GM21723 (cell line): ENCODE measurements around the gene AGPAT4.
"Not testable (repeated sequence)": the region's sequence is repeated elsewhere in the genome, so short reads cannot be mapped to it uniquely, and the experiment has no call there.

Source experiments
- ATAC-seq: cut with Tn5 transposase; IDR thresholded peaks from one replicate; pipeline ENCODE4 v1.9.1; 2021; ENCODE audit warnings: mild to moderate bottlenecking, moderate library complexity; ENCODE audit not compliant: unreplicated experiment

The AGPAT4 gene

DNA sequence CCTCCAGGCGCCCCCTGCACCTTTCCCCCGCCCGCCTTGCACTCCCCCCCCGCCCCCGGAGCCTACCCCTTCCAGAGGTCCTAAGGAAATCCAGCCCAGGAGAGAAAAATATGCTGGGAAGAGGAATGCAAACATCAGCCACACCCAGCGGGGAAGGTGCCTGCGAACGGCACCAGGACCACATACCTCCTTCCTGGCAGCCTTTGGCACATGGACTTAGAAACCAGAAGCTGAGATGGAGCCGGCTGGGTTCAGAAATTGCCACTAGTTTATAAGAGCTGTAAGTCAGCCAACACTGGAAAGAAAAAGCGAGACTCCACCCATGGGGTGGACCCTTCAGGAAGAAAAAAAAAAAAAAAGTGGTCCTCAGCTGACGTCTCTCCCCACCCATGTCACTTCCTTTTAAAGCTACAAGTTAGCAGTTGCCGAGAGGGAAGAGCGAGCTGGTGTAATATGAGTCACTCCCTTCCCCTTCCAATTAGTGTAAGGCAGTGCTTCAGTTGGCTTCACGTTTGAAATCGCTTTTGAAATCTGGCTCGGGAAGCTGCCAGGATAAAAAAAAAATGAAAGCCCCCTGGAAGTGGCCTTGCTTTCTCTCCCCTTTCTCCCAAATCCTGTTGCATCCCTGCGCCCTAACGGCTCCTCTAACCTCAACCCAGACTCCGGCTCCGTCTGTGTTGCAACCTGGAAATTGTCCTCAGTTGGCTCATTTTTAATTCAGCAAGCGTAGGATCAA, at the start of gene AGPAT4:
TSS of gene AGPAT4 (minus strand) at position 310 of the 736 bp plus-strand sequence. CDS start 41,848 bp downstream, outside the sequence.
- ATAC-seq, result peak; percentile 98

- ATAC-seq, result no peak
These were observed 45.4 kb upstream of the AGPAT4 start for GRCh38 chr6:161319231-161319630.

DNA sequence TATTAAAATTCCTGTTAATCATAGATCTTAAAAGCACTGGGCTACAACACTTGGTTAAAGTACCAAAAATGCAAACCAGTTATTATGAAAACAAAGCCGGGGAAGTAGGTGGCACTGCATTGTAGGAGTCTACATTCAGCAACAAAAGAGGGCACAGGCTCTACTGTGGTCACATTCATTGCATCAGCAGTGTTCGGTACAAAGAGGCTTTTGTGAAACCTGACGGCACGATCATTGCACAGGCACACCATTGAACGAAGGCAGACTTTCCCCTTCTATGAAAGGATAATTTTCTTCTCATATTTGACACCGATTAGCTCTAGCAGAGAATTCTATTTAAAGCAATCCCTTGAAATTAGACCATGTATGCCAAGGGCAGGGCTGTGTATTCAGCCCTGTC, 44.6 kb upstream of the AGPAT4 start:
- ATAC-seq, result no peak

- no peak for ATAC-seq
These were observed 42.7 kb upstream of the AGPAT4 start for GRCh38 chr6:161316531-161316930.

DNA sequence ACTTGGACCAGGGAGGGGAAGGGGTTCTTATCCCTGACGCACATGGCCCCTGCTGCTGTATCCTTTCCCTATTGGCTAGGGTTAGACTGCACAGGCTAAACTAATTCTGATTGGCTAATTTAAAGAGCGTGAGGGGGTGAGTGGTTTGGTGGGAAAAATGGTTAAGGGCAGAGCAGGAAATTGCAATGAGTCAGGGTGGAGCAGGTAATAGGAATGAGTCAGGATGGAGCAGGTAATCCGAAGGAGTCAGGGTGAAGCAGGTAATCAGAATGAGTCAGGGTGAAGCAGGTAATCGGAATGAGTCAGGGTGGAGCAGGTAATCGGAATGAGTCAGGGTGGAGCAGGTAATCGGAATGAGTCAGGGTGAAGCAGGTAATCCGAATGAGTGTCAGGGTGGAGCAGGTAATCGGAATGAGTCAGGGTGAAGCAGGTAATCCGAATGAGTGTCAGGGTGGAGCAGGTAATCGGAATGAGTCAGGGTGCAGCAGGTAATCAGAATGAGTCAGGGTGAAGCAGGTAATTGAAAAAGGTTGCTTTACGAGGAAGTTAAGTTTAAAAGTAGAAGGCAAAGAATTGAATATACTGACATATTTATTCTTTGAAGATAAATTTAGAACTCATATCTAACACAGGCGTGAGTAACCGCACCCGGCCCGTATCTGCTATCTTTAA, 41.5 kb upstream of the AGPAT4 start:
- ATAC-seq, result not testable (repeated sequence)

GRCh38 chr6:161314541-161315245, 40.8 kb upstream of the AGPAT4 start:
- not testable (repeated sequence) for ATAC-seq

- no peak for ATAC-seq
These were observed 40.2 kb upstream of the AGPAT4 start for GRCh38 chr6:161313940-161314509.

DNA sequence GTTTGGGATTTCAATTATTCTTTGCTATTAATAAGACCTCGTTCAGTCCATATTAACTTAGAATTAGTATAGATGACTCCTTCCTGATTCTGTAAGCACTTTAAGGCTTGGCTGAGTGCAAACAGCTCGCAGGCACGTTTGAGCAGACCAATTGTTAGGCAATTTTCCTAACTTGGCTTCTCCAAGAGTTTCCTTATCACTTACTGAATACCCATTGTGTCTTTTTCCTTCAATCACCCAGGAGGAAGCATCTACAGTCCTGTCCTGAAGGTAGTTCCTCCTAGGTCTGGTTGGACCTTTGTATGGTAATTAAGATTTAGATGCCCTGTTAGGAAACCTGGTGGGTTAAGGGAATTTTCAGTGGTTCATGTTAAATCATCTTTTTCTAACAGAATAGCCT, 39.6 kb upstream of the AGPAT4 start:
- not testable (repeated sequence) for ATAC-seq

- not testable (repeated sequence) for ATAC-seq
These were observed 35.9 kb upstream of the AGPAT4 start for GRCh38 chr6:161309774-161310173.

DNA sequence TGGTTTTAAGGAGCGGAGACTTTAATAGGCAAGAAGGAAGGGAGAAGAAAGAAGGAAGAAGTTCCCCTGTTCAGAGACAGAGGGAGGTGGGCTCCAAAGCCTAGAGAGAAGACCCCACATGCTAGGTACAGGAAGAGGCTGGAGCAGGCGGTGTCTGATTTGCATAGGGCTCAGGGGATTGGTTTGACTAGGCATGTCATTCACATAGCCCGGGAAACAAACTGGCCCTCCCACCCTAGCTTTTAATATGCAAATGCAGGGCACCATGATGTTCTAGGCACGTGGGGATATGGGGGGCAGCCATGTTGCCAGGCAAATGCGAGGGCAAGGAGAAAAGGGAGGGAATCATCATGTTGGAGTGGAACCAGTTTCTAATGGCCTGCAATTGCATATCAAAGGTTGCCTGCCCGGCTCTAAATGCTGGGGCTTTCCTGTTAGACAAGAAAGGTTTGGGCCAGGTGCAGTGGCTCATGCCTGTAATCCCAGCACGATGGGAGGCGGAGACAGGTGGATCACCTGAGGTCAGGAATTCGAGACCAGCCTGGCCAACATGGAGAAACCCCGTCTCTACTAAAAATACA, 34.3 kb upstream of the AGPAT4 start:
- ATAC-seq, result no peak

- ATAC-seq, result no peak
These were observed 32.0 kb upstream of the AGPAT4 start for GRCh38 chr6:161305860-161306259.

DNA sequence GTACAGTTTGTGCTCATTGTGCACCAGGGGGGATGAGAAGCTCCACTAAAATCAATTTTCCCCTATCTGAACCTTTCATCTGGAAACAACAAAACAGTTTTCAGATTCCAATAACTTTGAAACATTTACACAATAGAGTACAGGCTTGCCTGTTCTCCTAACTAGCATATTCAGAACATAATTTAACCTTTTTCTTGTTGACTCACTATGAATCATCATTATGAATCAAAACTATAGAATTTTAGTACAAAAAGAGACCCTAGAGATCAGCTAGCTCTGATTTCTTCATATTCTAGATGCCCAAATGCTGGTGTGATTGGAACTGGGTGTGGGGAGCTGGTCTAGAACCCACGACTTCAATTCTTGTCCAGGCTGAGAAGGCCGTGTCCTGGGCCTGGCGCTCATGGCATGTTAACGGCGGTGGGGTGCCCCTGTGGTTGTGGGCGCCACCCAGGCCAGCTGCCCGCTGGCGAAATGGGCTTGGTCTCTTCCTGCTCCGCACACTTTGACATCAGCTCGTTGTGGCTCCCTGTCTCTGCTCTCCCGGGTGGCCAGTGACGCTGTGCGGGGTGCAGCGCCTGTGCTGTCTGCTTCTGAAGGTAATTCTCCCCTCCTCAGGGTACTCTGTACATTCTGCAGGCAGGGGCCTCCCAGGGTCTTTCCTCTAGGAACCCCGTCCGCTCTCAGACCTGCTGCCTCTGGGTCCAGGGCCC, 29.9 kb upstream of the AGPAT4 start:
- ATAC-seq, result no peak

- no peak for ATAC-seq
These were observed 29.1 kb upstream of the AGPAT4 start for GRCh38 chr6:161302949-161303348.

- ATAC-seq, result no peak
These were observed 27.5 kb upstream of the AGPAT4 start for GRCh38 chr6:161301338-161301737.

GRCh38 chr6:161300823-161301222, 27.0 kb upstream of the AGPAT4 start:
- no peak for ATAC-seq

DNA sequence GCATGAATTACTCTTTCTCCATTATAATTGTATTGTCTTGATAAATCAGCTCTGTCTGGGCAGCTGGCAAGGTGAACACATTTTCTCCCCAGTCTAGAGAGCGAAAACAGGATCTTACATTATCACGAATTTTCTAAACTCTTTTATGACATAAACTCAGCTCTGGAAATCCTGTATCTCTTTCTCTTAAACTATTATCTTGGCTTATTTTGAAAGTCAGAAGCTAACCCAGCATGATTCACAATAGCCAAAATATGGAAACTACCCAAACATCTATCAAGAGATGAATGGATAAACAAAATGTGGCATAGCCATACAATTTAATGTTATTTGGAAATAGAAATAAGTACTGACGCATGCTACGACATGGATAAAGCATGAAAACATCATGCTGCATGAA, 25.9 kb upstream of the AGPAT4 start:
- no peak for ATAC-seq

- ATAC-seq, result no peak
These were observed 21.9 kb upstream of the AGPAT4 start for GRCh38 chr6:161295784-161296183.

GRCh38 chr6:161292650-161293281, 18.9 kb upstream of the AGPAT4 start:
- no peak for ATAC-seq

DNA sequence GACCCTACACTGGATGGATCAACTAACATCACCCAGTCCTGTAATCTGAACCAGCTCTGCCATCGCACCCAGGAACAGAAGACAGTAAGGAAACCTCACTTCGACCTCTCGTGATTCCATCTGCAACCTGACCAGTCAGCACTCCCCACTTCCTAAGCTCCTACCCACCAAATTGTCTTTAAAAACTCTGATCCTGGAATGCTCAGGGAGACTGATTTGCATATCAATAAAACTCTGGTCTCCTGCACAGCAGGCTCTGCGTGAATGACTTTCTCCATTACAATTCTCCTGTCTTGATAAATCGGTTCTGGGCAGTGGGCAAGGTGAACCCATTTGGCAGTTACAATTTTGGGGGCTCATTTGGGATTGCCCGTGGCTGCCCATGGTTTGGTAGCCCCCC, 18.3 kb upstream of the AGPAT4 start:
- ATAC-seq, result no peak

DNA sequence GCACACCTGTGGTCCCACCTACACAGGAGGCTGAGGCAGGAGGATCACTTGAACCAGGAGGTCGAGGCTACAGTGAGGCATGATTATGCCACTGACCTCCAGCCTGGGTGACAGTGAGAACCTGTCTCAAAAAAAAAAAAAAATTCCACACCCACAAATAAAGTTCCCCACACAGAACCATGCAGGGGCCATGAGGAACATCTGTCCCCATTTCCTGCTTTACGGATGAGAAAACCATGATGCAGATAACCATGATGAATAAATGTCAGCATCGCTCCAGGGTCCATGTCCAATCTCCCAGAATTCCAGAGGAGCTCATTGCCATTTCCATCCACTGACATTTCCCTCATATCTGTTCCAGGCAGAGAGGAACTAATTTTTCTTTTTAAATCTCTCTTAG, 16.9 kb upstream of the AGPAT4 start:
- ATAC-seq, result no peak
